ENCODE results near the gene NPLOC4. TPM values are rescaled to one million over a fixed set of nuclear protein-coding genes. Genes with fewer than 3 reads are reported as not detected.

Gene NPLOC4
- total and polyA plus RNA-seq, 2 of the 13 experiments (the other 11 are each of a cell fraction or from before 2014, with no cell fraction given): 57.0 to 97.0 TPM

DNA sequence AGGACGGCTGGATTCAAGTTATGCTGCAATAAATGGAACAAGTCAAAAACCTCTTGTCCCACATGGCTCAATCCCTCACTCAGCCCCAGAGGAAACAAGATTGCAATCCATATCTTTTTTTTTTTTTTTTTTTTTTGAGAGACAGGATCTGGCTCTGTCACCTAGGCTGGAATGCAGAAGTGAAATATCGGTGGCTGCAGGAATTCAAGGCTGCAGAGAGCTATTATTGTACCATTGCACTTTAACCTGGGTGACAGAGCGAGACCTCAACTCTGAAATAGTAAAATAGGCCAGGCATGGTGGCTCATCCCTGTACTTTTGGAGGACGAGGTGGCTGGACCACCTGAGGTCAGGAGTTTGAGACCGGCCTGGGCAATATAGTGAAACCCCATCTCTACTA, 22.1 kb upstream of the NPLOC4 start (continued):
- peak; percentile 63; the same call in 1 of the 2 replicates for TF ChIP-seq ZNF441 (CRISPR knock-in tag; IDR thresholded peaks at IDR 0.05; ENCODE audit: borderline replicate concordance)
- TF ChIP-seq SOX6 (IDR thresholded peaks at IDR 0.05): no peak
- 0 out of 2 replicates have a peak, but pooled peaks have one; percentile 15 for TF ChIP-seq SOX6 (CRISPR knock-in tag; IDR thresholded peaks at IDR 0.05)
- TF ChIP-seq SRF (IDR thresholded peaks at IDR 0.05; ENCODE audit: low read depth, low read length): no peak
- TF ChIP-seq SALL1 (CRISPR knock-in tag; IDR thresholded peaks at IDR 0.05): peak; percentile 40; the same call in 1 of the 2 replicates
- TF ChIP-seq RXRB (CRISPR knock-in tag; IDR thresholded peaks at IDR 0.05; ENCODE audit: borderline replicate concordance): peak; percentile 43; the same call in 1 of the 2 replicates
- no peak for TF ChIP-seq ATAD3A (CRISPR knock-in tag; IDR thresholded peaks at IDR 0.05)
- TF ChIP-seq FOXA1 (IDR thresholded peaks at IDR 0.05): no peak
- no peak for TF ChIP-seq FOXA1 (CRISPR knock-in tag; IDR thresholded peaks at IDR 0.05)
- peak; percentile 41; the same call in 1 of the 2 replicates for TF ChIP-seq PHF21A (CRISPR knock-in tag; IDR thresholded peaks at IDR 0.05)
- TF ChIP-seq, protein P1, sequence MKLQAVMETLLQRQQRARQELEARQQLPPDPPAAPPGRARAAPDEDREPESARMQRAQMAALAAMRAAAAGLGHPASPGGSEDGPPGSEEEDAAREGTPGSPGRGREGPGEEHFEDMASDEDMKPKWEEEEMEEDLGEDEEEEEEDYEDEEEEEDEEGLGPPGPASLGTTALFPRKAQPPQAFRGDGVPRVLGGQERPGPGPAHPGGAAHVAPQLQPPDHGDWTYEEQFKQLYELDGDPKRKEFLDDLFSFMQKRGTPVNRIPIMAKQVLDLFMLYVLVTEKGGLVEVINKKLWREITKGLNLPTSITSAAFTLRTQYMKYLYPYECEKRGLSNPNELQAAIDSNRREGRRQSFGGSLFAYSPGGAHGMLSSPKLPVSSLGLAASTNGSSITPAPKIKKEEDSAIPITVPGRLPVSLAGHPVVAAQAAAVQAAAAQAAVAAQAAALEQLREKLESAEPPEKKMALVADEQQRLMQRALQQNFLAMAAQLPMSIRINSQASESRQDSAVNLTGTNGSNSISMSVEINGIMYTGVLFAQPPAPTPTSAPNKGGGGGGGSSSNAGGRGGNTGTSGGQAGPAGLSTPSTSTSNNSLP (IDR thresholded peaks at IDR 0.05; ENCODE audit: low read depth, low read length): peak; percentile 84
- peak; percentile 39; the same call in 1 of the 2 replicates for TF ChIP-seq NCOR1 (IDR thresholded peaks at IDR 0.05; ENCODE audit: borderline replicate concordance, low read length)
- peak; percentile 67 for TF ChIP-seq TBL1XR1 (IDR thresholded peaks at IDR 0.05; ENCODE audit: borderline replicate concordance, low read length, partially characterized antibody)
- TF ChIP-seq EEA1 (CRISPR knock-in tag; IDR thresholded peaks at IDR 0.05; ENCODE audit: borderline replicate concordance): no peak
- no peak for TF ChIP-seq ZSCAN25 (CRISPR knock-in tag; IDR thresholded peaks at IDR 0.05)
- TF ChIP-seq, protein P2, sequence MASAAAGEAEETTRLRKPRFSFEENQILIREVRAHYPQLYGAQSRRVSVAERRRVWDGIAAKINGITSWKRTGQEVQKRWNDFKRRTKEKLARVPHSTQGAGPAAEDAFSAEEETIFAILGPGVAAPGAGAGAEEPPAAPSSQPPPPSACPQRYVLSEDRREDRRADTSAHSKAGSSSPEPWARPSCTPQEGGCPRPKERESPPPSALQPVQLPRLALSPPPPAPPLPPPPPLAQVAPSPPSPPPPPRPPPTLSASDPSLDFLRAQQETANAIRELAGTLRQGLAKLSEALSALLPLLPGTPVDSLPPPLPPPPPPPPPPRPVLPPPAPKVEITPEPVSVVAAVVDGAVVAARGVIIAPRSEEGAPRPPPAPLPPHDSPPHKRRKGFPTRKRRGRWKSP (CRISPR knock-in tag; IDR thresholded peaks at IDR 0.05): no peak
- TF ChIP-seq HNRNPH1 (optimal IDR thresholded peaks at IDR 0.05; ENCODE audit: low read depth, low read length): no peak
- TF ChIP-seq, protein P3, sequence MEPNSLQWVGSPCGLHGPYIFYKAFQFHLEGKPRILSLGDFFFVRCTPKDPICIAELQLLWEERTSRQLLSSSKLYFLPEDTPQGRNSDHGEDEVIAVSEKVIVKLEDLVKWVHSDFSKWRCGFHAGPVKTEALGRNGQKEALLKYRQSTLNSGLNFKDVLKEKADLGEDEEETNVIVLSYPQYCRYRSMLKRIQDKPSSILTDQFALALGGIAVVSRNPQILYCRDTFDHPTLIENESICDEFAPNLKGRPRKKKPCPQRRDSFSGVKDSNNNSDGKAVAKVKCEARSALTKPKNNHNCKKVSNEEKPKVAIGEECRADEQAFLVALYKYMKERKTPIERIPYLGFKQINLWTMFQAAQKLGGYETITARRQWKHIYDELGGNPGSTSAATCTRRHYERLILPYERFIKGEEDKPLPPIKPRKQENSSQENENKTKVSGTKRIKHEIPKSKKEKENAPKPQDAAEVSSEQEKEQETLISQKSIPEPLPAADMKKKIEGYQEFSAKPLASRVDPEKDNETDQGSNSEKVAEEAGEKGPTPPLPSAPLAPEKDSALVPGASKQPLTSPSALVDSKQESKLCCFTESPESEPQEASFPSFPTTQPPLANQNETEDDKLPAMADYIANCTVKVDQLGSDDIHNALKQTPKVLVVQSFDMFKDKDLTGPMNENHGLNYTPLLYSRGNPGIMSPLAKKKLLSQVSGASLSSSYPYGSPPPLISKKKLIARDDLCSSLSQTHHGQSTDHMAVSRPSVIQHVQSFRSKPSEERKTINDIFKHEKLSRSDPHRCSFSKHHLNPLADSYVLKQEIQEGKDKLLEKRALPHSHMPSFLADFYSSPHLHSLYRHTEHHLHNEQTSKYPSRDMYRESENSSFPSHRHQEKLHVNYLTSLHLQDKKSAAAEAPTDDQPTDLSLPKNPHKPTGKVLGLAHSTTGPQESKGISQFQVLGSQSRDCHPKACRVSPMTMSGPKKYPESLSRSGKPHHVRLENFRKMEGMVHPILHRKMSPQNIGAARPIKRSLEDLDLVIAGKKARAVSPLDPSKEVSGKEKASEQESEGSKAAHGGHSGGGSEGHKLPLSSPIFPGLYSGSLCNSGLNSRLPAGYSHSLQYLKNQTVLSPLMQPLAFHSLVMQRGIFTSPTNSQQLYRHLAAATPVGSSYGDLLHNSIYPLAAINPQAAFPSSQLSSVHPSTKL (CRISPR knock-in tag; IDR thresholded peaks at IDR 0.05): peak; percentile 55; the same call in 1 of the 2 replicates
- TF ChIP-seq MEIS1 (CRISPR knock-in tag; IDR thresholded peaks at IDR 0.05; ENCODE audit: borderline replicate concordance): 0 out of 2 replicates have a peak, but pooled peaks have one; percentile 33
- peak; percentile 62 for TF ChIP-seq RARA (CRISPR knock-in tag; IDR thresholded peaks at IDR 0.05)
- TF ChIP-seq PPARG (CRISPR knock-in tag; conservative IDR thresholded peaks at IDR 0.05): peak; percentile 55
- peak in 1 of 2 experiments; percentile 12; a peak in 1 of 4 replicates for TF ChIP-seq EP300 (IDR thresholded peaks at IDR 0.05; ENCODE audit: low read depth in 2 of 2, low read length in 2 of 2)
- no peak for TF ChIP-seq EP300 (CRISPR knock-in tag; IDR thresholded peaks at IDR 0.05; ENCODE audit: borderline replicate concordance)
- peak; percentile 45; the same call in 1 of the 2 replicates for TF ChIP-seq MIXL1 (CRISPR knock-in tag; IDR thresholded peaks at IDR 0.05)
- 0 out of 2 replicates have a peak, but pooled peaks have one; percentile 13 for TF ChIP-seq MED1 (CRISPR knock-in tag; IDR thresholded peaks at IDR 0.05)
- no peak for TF ChIP-seq ZNF44 (CRISPR knock-in tag; IDR thresholded peaks at IDR 0.05)
- TF ChIP-seq FOXJ3 (CRISPR knock-in tag; IDR thresholded peaks at IDR 0.05; ENCODE audit: borderline replicate concordance): no peak

All from HepG2 (cell line).